ENCODE data around the gene SUSD3.

SUSD3 gene

GRCh38 chr9:93096811-93097382 is 38.4 kb downstream of the SUSD3 start:
- TF ChIP-seq CTCF (IDR thresholded peaks at IDR 0.05; ENCODE audit: low read depth, low read length) (no peak), EZH2phosphoT487 (IDR thresholded peaks at IDR 0.05; ENCODE audit: low read depth) (no peak)
- Histone ChIP-seq H2AFZ (ENCODE audit: low read depth, low read length) (no peak overlapping the region), H3K36me3 (replicated peaks; ENCODE audit: low read depth, low read length) (no peaks in the 10 kb centered on the region), H3K4me1 (ENCODE audit: low read length) (peaks cover 43% of the 10 kb centered on the region), H3K9ac (ENCODE audit: low read length) (peak overlapping the region; percentile 88), H3K9me3 (ENCODE audit: insufficient read depth, low read length) (peaks cover under 1% of the 10 kb centered on the region; the same call in 1 of the 2 replicates), H4K20me1 (ENCODE audit: insufficient read depth, low read length) (no peaks in the 10 kb centered on the region), H3K27me3 (ENCODE audit: low read depth, low read length) (no peaks in the 10 kb centered on the region), H3K79me2 (ENCODE audit: low read length) (peaks cover 7% of the 10 kb centered on the region; the same call in 1 of the 2 replicates), H3K4me3 (ENCODE audit: low read length) (peak overlapping the region; percentile 99), H3K27ac (ENCODE audit: low read length) (no peak overlapping the region), H3K4me2 (ENCODE audit: low read length) (peak overlapping the region; percentile 88)

- H4K20me1 ChIP-seq (ENCODE audit: insufficient read depth, low read length) = no peaks in the 10 kb centered on the region
- H3K27ac ChIP-seq (ENCODE audit: low read length) = no peak overlapping the region
- no peak overlapping the region for H3K9ac ChIP-seq (ENCODE audit: low read length)
- no peak overlapping the region for H2AFZ ChIP-seq (ENCODE audit: low read depth, low read length)
- peaks cover 7% of the 10 kb centered on the region; the same call in 1 of the 2 replicates for H3K79me2 ChIP-seq (ENCODE audit: low read length)
- H3K27me3 ChIP-seq (ENCODE audit: low read depth, low read length) = no peaks in the 10 kb centered on the region
- TF ChIP-seq EZH2phosphoT487 (IDR thresholded peaks at IDR 0.05; ENCODE audit: low read depth) (no peak), CTCF (IDR thresholded peaks at IDR 0.05; ENCODE audit: low read depth, low read length) (no peak)
- H3K4me2 ChIP-seq (ENCODE audit: low read length) = peak overlapping the region; percentile 88
- peaks cover 35% of the 10 kb centered on the region for H3K4me1 ChIP-seq (ENCODE audit: low read length)
- H3K4me3 ChIP-seq (ENCODE audit: low read length) = peak overlapping the region; percentile 99; the same call in 1 of the 2 replicates
- no peaks in the 10 kb centered on the region for H3K36me3 ChIP-seq (replicated peaks; ENCODE audit: low read depth, low read length)
- H3K9me3 ChIP-seq (ENCODE audit: insufficient read depth, low read length) = no peaks in the 10 kb centered on the region
Observed at GRCh38 chr9:93097511-93098201, 39.2 kb downstream of the SUSD3 start.

- H3K4me1 ChIP-seq (ENCODE audit: low read length) = peaks cover 28% of the 10 kb centered on the region
- no peak overlapping the region for H3K4me3 ChIP-seq (ENCODE audit: low read length)
- no peaks in the 10 kb centered on the region for H3K27me3 ChIP-seq (ENCODE audit: low read depth, low read length)
- no peak overlapping the region for H2AFZ ChIP-seq (ENCODE audit: low read depth, low read length)
- H4K20me1 ChIP-seq (ENCODE audit: insufficient read depth, low read length) = no peaks in the 10 kb centered on the region
- H3K9me3 ChIP-seq (ENCODE audit: insufficient read depth, low read length) = no peaks in the 10 kb centered on the region
- no peak overlapping the region for H3K9ac ChIP-seq (ENCODE audit: low read length)
- H3K36me3 ChIP-seq (replicated peaks; ENCODE audit: low read depth, low read length) = no peaks in the 10 kb centered on the region
- H3K4me2 ChIP-seq (ENCODE audit: low read length) = no peak overlapping the region
- peaks cover 7% of the 10 kb centered on the region; the same call in 1 of the 2 replicates for H3K79me2 ChIP-seq (ENCODE audit: low read length)
- TF ChIP-seq EZH2phosphoT487 (IDR thresholded peaks at IDR 0.05; ENCODE audit: low read depth) (no peak), CTCF (IDR thresholded peaks at IDR 0.05; ENCODE audit: low read depth, low read length) (no peak)
- no peak overlapping the region for H3K27ac ChIP-seq (ENCODE audit: low read length)
Observed at GRCh38 chr9:93098236-93098946, 39.9 kb downstream of the SUSD3 start.
